Thymus (tissue), 11 donors: ENCODE measurements around the gene C1orf53. TPM values are rescaled to one million over a fixed set of nuclear protein-coding genes. Genes with fewer than 3 reads are reported as not detected.

Experiments used
- DNase-seq, 9 donors: peaks; one replicate each; pipeline ENCODE4 v3.0.0-alpha.2; 2013; ENCODE audit warnings: low spot score in 9 of 9, low read depth in 6 of 9, missing footprints in 1 of 9
- H3K27ac ChIP-seq, 2 donors: one replicate each; pipeline ENCODE4 v1.5.1; 2013; ENCODE audit warnings: control low read depth in 1 of 2, low read depth in 1 of 2, low read length in 1 of 2, mild to moderate bottlenecking in 1 of 2, moderate library complexity in 1 of 2
- H3K27me3 ChIP-seq, 2 donors: one replicate each; pipeline ENCODE4 v1.5.1; 2013; ENCODE audit warnings: low read length in 1 of 2; ENCODE audit not compliant: control insufficient read depth in 2 of 2, insufficient read depth in 1 of 2
- H3K36me3 ChIP-seq, 2 donors: one replicate each; pipeline ENCODE4 v1.5.1; 2013; ENCODE audit warnings: low read length in 1 of 2, mild to moderate bottlenecking in 1 of 2, moderate library complexity in 1 of 2; ENCODE audit not compliant: control insufficient read depth in 2 of 2, insufficient read depth in 2 of 2
- H3K4me1 ChIP-seq, 2 donors: one replicate each; pipeline ENCODE4 v1.5.1; 2013; ENCODE audit warnings: low read length in 2 of 2; ENCODE audit not compliant: control insufficient read depth in 2 of 2, insufficient read depth in 2 of 2
- H3K4me3 ChIP-seq, 2 donors: one replicate each; pipeline ENCODE4 v1.5.1; 2013; ENCODE audit warnings: low read length in 2 of 2, control low read depth in 1 of 2, mild to moderate bottlenecking in 1 of 2
- H3K9me3 ChIP-seq, 2 donors: one replicate each; pipeline ENCODE4 v1.5.1; 2013; ENCODE audit warnings: low read length in 1 of 2, mild to moderate bottlenecking in 1 of 2; ENCODE audit not compliant: control insufficient read depth in 2 of 2, insufficient read depth in 1 of 2
- WGBS: extraction: QIAGEN DNeasy Blood & Tissue Kit; methylation state at CpG from one replicate; pipeline ENCODE4 v1.1.7; 2013; 5-methylcytosine and 5-hydroxymethylcytosine counted together
- polyA plus RNA-seq: library from polyadenylated mRNA; stranded (reverse); fragments of 200-250 nt; gene quantifications from one replicate; pipeline ENCODE4 v1.2.3, GENCODE V29; 2013
- total RNA-seq: library from RNA; stranded (reverse); fragments of 120-200 nt; gene quantifications from one replicate; pipeline ENCODE4 v1.2.4, GENCODE V29; 2013
- donor health status: healthy.

C1orf53 gene
- total and polyA plus RNA-seq, 2 donors: 1.1 to 1.3 TPM

DNA sequence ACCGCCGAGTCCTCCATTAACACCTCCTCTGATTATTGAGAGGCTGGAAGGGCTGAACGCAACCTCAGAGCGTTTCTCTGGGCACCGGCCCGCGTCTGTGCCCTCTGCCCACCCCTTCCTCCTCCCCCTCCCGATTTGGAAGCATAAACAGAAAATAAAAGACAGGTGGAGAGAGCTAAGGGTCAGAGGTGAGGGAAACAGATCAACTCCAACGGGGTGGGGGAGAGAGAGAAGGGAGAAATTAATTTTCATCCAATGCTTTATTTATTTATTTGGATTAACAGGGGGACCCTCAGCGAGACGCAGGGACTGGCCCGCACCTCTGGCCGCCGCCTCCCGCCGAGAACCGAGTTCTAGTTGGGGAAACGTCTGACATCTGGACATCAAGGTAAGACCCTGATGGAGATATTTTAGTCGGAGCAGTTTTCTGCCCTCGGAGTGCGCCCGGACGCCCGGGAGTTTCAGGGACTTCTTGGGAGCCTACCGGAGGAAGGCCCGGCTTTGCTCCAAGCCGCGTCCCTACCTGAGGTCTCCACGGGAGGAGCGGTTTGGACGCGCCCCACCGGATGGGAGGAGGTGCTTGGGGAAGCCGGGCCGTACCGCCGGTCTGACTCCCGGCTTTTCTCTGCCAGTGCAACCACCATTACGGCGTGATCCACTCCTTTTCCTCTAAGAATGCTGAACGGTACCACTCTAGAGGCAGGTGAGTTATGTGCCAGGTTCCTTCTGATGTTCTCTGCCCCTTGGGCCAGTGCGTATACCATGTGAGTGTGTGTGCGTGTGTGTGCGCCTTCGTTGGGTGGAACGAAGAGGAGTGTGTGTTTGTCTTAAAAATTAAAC lies 9.6 kb downstream of the C1orf53 start:
- Histone ChIP-seq H3K9me3 (peaks cover 0 to 13% of the 10 kb centered on the region in 2 donors), H3K27me3 (peaks cover 85 to 100% of the 10 kb centered on the region in 2 donors), H3K4me3 (no peak overlapping the region), H3K4me1 (peaks cover 3 to 64% of the 10 kb centered on the region in 2 donors), H3K36me3 (no peaks in the 10 kb centered on the region), H3K27ac (no peak overlapping the region)
- WGBS: 3% methylated on average over 46 of the region's 46 CpGs
- no peak for DNase-seq

DNA sequence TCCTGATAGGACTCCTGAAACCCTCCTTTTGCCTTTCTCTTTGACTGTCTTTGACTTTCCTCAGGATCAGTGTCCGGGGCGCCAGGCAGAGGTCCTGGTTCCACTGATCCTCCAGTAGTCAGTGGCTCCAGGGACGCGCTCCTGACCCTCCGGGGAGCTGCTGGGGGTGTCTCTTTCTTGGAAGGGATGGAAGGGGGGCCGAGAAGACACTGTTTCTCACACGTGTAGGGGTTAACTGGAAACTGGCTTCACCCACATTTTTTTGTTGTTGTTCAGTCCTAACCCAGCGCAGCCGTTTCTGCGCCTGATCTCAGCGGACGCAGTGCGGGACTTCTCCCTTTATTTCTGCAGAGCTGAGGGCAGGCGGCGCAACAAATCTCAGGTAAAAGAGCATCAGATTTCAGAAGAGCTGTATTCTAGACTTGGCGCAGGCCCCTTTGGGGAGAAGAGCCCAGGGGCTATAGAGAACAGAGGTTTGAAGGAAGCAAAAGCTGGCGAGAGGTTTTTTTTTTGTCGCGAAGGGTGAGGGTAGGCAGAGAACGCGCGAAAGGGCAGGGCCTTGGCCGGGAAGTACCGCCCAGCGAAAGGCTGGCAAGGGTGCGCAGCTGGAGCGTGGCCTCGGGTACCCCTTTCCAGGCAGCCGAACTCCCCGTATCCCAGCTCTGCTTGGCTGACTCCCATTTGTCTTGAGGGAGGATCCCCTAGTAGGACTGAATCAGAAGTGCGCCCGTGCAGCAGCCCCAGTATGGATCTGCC lies 10.5 kb downstream of the C1orf53 start:
- peaks cover 0 to 13% of the 10 kb centered on the region in 2 donors for H3K9me3 ChIP-seq
- DNase-seq: no peak
- H3K4me1 ChIP-seq: peaks cover 4 to 70% of the 10 kb centered on the region in 2 donors
- peaks cover 79 to 100% of the 10 kb centered on the region in 2 donors for H3K27me3 ChIP-seq
- H3K27ac ChIP-seq: no peak overlapping the region
- 5% methylated on average over 32 of the region's 32 CpGs for WGBS
- no peak overlapping the region for H3K4me3 ChIP-seq
- H3K36me3 ChIP-seq: no peaks in the 10 kb centered on the region

DNA sequence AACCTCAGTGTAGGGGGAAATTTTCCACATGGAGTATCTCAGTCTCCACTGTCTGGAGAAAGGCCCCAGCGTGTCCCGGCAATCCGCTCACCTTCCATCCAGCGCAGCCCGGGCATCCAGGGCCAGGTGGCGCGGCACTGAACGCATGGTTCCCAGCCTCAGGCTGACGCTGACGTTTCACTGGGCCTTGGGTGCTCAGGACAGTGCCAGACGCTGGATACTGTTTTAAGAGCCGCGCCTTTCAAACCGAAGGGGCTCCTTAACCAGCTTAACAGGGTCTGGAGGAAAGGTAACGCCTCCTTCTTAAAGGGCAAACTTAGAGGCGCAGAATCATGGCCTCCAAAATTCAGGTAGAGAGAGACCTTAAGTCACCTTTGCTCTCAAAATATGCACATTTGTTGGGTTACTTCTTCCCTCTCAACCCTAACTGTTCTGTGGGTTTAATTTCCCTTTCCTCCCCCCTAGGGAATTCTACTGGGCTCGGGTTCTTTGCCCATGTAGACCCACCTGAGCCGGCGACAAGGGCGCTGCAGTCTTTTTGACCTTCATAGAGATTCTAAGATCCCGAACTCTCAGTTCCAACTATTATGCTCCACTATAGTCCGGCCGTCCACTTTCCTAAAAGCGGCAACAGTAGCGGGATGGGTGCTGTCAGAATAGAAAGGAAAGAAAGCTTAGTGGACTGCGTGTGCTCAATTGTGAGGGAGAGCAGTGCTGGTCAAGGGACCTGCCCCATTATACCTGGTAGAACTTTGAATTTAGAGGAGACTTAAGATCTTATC lies 11.3 kb downstream of the C1orf53 start:
- Histone ChIP-seq H3K4me1 (peaks cover 6 to 74% of the 10 kb centered on the region in 2 donors), H3K36me3 (no peaks in the 10 kb centered on the region), H3K27ac (no peak overlapping the region), H3K9me3 (peaks cover 0 to 13% of the 10 kb centered on the region in 2 donors), H3K4me3 (no peak overlapping the region), H3K27me3 (peaks cover 78 to 100% of the 10 kb centered on the region in 2 donors)
- WGBS: 16% methylated on average over 26 of the region's 26 CpGs
- no peak for DNase-seq

DNA sequence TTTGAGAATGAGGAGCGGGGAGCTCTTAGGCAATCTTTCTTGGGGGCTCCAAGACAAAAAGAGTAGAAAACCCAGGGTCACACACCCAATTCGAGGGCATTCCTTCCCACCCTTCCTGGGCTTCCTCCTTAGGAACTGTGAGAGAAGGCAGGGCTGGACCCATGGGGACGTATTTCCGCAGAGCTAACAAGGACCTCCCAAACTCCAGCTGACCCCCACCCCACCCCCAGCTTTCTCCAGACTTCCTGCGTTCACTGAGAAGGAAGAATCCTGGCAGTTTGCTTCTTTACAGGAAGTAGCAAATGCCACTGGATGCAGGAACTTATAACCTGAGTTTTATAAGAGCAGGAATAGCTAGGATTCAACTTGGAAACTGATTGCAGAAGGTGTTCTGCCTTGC lies 12.1 kb downstream of the C1orf53 start:
- H3K4me1 ChIP-seq: peaks cover 6 to 77% of the 10 kb centered on the region in 2 donors
- no peaks in the 10 kb centered on the region for H3K36me3 ChIP-seq
- no peak overlapping the region for H3K27ac ChIP-seq
- H3K27me3 ChIP-seq: peaks cover 77 to 100% of the 10 kb centered on the region in 2 donors
- DNase-seq: no peak
- peaks cover 0 to 13% of the 10 kb centered on the region in 2 donors for H3K9me3 ChIP-seq
- no peak overlapping the region for H3K4me3 ChIP-seq
- 19% methylated on average over 5 of the region's 5 CpGs for WGBS

DNA sequence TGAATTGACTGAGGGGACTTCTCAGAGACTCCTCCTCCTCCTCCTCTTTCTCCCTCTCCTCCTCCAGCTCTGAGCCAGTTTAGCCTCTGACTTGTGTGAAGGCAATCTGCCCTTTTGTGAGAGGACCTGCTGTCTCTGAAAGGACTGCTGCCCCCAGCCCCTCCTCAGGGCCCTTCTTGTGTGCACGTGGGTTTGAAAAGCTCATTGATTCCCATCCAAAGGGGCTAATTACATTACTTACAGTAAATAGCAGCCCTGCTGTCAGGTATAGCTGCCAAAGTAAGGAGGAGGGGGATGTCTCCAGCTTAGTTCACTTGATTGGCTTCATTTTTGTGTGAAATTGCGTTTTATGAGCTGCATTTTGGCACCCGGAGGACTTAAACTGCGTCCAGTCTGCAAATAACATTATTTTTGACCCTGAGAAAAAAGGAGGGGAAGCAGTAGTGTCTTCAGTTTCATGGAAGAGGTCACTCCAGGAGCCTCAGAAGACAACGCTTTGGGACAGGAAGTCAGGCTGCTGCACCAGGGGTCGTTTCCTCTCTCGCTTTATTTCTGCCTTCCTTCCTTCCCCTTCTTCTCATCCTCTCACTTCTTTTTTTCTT lies 12.9 kb downstream of the C1orf53 start:
- DNase-seq: no peak
- WGBS: 5% methylated on average over 7 of the region's 7 CpGs
- no peak overlapping the region for H3K4me3 ChIP-seq
- peaks cover 74 to 100% of the 10 kb centered on the region in 2 donors for H3K27me3 ChIP-seq
- H3K4me1 ChIP-seq: peaks cover 8 to 81% of the 10 kb centered on the region in 2 donors
- H3K9me3 ChIP-seq: peaks cover 0 to 13% of the 10 kb centered on the region in 2 donors
- no peaks in the 10 kb centered on the region for H3K36me3 ChIP-seq
- no peak overlapping the region for H3K27ac ChIP-seq

DNA sequence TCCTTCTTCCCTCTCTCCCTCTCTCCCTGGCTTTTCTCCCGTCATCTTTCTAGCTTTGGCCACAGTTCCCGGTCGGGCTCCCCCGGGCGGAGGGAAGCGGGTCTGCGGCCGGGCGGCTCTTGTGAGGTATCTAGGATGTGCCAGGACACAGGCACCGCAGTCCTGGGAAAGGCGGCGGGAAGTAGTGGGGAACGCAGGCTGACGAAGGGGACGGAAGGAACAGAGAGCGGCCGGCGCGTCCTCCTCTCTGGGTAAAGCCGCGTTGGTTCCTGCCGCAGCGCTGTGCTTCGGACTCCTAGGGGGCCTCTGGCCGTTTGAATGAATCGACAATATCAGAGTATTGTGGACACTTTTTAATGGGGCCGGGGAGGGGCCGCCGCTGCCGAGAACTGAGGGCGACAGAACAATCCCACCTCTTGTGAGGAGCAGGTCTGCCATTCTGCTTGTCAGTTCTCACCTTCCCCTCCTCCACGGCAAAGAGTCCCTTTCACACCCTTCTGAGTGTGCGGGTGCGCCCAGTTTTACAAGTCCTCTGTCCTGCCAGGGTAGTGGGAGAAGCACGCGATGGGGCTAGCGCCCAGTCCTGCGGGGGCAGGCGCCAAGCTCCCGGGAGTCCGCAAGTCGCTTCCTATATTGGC lies 13.6 kb downstream of the C1orf53 start:
- no peak overlapping the region for H3K27ac ChIP-seq
- peaks cover 0 to 13% of the 10 kb centered on the region in 2 donors for H3K9me3 ChIP-seq
- H3K36me3 ChIP-seq: no peaks in the 10 kb centered on the region
- no peak overlapping the region for H3K4me3 ChIP-seq
- peaks cover 76 to 100% of the 10 kb centered on the region in 2 donors for H3K27me3 ChIP-seq
- 3% methylated on average over 42 of the region's 42 CpGs for WGBS
- peaks cover 8 to 79% of the 10 kb centered on the region in 2 donors for H3K4me1 ChIP-seq
- DNase-seq: no peak

DNA sequence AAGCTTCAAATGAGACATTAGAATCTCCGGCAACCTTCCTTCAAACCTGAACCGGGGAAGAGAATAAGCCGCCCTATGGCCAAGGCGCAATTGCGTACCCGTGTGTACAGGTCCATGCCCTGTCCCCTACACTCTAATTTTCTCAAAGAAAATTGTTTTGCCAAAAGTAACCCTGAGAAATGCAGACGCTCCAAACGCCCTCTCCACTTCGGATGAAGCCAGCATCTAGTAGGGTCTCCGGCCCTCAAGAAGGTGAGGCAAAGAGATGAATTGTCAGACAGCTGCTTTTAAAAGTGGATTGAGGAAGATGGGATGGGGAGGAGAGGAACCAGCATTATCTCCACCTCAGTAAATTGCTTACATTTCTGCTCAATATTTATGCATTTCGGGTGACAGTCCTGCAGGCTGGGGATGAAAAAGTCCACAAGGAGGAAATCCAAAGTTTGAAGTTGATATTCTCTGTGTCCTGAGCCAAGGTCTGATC lies 14.1 kb downstream of the C1orf53 start:
- Histone ChIP-seq H3K4me3 (no peak overlapping the region), H3K4me1 (peaks cover 13 to 79% of the 10 kb centered on the region in 2 donors), H3K27ac (no peak overlapping the region), H3K27me3 (peaks cover 78 to 100% of the 10 kb centered on the region in 2 donors), H3K36me3 (no peaks in the 10 kb centered on the region), H3K9me3 (peaks cover 0 to 15% of the 10 kb centered on the region in 2 donors)
- WGBS: 10% methylated on average over 11 of the region's 11 CpGs
- DNase-seq: no peak
